ENCODE measurements around the gene SORCS3. TPM values are rescaled to one million over a fixed set of nuclear protein-coding genes. Genes with fewer than 3 reads are reported as not detected.

The SORCS3 gene
- total RNA-seq, 1 donor from 2014 or later = 2.0 TPM

DNA sequence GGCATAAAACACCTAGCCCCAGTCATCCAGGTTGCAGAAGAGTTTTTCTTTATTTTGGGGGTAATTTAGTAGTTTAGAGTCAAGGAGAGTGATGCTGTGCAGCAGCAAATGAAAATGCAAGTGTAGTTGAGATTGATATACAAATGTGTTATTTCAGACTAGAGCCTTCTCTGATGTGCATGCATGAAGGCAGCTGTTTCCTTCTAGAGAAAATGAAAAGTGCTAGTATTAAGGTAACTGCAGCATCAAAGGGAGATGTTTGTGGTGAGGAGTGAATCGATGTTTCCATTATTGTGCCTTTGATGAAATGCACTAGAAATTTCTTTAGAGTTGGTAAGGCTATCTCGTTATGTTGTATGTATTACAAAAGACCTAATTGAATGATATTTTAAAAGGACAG is 339.3 kb downstream of the SORCS3 start:
- TF ChIP-seq, protein P1, sequence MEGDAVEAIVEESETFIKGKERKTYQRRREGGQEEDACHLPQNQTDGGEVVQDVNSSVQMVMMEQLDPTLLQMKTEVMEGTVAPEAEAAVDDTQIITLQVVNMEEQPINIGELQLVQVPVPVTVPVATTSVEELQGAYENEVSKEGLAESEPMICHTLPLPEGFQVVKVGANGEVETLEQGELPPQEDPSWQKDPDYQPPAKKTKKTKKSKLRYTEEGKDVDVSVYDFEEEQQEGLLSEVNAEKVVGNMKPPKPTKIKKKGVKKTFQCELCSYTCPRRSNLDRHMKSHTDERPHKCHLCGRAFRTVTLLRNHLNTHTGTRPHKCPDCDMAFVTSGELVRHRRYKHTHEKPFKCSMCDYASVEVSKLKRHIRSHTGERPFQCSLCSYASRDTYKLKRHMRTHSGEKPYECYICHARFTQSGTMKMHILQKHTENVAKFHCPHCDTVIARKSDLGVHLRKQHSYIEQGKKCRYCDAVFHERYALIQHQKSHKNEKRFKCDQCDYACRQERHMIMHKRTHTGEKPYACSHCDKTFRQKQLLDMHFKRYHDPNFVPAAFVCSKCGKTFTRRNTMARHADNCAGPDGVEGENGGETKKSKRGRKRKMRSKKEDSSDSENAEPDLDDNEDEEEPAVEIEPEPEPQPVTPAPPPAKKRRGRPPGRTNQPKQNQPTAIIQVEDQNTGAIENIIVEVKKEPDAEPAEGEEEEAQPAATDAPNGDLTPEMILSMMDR (IDR thresholded peaks at IDR 0.05; ENCODE audit: partially characterized antibody, unreplicated experiment) = no peak
- Mint-ChIP-seq H3K27me3 (ENCODE audit: unreplicated experiment) (no peaks in the 10 kb centered on the region), H3K36me3 (ENCODE audit: unreplicated experiment) (peaks cover 2% of the 10 kb centered on the region), H3K27ac (ENCODE audit: unreplicated experiment) (no peak overlapping the region), H3K9me3 (ENCODE audit: unreplicated experiment) (no peaks in the 10 kb centered on the region), H3K4me1 (ENCODE audit: low read depth, unreplicated experiment) (no peaks in the 10 kb centered on the region), H3K4me3 (ENCODE audit: unreplicated experiment) (no peak overlapping the region)
- no peak for DNase-seq

DNA sequence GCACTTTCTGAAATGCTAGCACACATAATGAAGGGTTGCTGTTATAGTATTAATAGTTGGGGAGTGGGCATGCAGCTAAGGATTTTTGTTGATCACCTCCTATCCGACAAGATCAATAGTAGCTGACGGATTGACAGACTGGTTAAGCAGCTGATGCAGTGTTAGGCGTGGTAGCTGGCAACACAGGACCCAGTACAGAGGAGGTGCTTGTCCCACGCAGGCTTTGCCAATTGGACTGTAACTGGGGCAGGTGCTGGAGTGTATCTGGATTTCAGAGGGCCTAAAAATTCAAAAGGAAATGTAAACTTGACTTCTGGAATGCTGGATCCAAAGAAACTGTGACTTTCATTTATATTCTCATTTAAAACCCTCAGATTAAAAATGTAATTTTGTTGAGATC is 340.9 kb downstream of the SORCS3 start:
- TF ChIP-seq, protein P1 (IDR thresholded peaks at IDR 0.05; ENCODE audit: partially characterized antibody, unreplicated experiment) = no peak
- Mint-ChIP-seq H3K4me1 (ENCODE audit: low read depth, unreplicated experiment) (no peaks in the 10 kb centered on the region), H3K27me3 (ENCODE audit: unreplicated experiment) (no peaks in the 10 kb centered on the region), H3K4me3 (ENCODE audit: unreplicated experiment) (no peak overlapping the region), H3K36me3 (ENCODE audit: unreplicated experiment) (peaks cover 10% of the 10 kb centered on the region), H3K27ac (ENCODE audit: unreplicated experiment) (no peak overlapping the region), H3K9me3 (ENCODE audit: unreplicated experiment) (no peaks in the 10 kb centered on the region)
- no peak for DNase-seq

DNA sequence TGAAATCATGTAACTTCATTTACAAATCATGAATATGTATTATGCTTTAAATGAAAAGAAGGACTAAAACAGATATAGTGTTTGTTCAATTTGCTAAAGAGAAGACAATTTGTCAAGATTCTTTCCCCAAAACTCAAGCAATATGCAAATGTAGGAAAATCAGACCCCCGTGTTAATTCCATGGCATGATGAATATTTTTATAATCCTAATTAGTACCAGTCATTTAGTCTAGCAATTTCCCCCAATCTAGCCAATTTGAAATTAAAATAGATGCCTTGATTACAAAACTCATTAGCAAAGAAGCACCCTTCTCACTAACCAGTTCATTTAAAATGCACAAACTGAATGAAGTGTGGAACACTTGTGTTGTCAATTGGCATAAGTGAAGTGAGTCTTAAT is 347.6 kb downstream of the SORCS3 start:
- no peak overlapping the region for H3K4me3 Mint-ChIP-seq (ENCODE audit: unreplicated experiment)
- no peaks in the 10 kb centered on the region for H3K9me3 Mint-ChIP-seq (ENCODE audit: unreplicated experiment)
- peaks cover 5% of the 10 kb centered on the region for H3K4me1 Mint-ChIP-seq (ENCODE audit: low read depth, unreplicated experiment)
- DNase-seq = no peak
- H3K27me3 Mint-ChIP-seq (ENCODE audit: unreplicated experiment) = no peaks in the 10 kb centered on the region
- no peak overlapping the region for H3K27ac Mint-ChIP-seq (ENCODE audit: unreplicated experiment)
- H3K36me3 Mint-ChIP-seq (ENCODE audit: unreplicated experiment) = peaks cover 10% of the 10 kb centered on the region
- TF ChIP-seq, protein P1 (IDR thresholded peaks at IDR 0.05; ENCODE audit: partially characterized antibody, unreplicated experiment) = no peak

DNA sequence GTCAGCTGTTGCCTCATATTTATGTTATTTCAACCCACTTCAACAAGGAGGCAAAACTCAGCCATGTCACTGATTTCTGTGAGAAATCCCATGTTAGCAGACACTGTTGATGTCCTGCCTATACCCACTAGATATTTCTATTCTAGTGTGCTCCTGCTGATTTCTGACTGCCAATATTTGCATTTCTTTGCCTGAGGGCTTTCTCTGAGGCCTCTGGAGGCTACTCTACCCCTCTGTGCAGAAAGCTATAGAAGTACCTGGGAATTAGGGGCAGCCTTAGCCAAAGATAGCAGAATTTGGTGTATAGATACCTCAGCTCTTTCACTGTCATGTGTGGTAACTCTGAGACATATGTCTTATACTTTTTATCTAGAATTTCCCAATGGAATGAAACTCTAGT is 348.8 kb downstream of the SORCS3 start:
- peaks cover 10% of the 10 kb centered on the region for H3K36me3 Mint-ChIP-seq (ENCODE audit: unreplicated experiment)
- TF ChIP-seq, protein P1 (IDR thresholded peaks at IDR 0.05; ENCODE audit: partially characterized antibody, unreplicated experiment) = no peak
- no peak for DNase-seq
- H3K27ac Mint-ChIP-seq (ENCODE audit: unreplicated experiment) = no peak overlapping the region
- no peaks in the 10 kb centered on the region for H3K9me3 Mint-ChIP-seq (ENCODE audit: unreplicated experiment)
- H3K4me1 Mint-ChIP-seq (ENCODE audit: low read depth, unreplicated experiment) = peaks cover 5% of the 10 kb centered on the region
- no peaks in the 10 kb centered on the region for H3K27me3 Mint-ChIP-seq (ENCODE audit: unreplicated experiment)
- no peak overlapping the region for H3K4me3 Mint-ChIP-seq (ENCODE audit: unreplicated experiment)

DNA sequence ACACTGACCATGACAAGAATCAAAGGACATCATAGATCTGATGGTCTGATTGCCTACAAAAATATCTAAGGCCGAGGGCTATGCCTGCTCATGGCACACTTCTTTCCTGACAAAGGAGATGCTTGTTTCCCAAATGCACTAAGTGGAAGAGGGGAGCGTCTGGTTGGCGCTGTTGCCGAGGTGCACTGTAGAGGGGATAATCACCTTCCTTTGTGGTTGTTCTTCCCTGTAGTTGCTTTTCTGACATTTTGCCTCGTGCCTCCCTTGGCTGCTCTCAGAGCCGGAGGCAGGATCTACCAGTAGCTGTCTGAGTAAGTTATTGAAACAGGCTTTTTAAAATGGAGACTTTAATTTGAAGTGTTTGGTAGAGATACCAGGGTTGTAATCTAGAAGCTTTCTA is 352.0 kb downstream of the SORCS3 start:
- H3K27ac Mint-ChIP-seq (ENCODE audit: unreplicated experiment) = no peak overlapping the region
- no peaks in the 10 kb centered on the region for H3K27me3 Mint-ChIP-seq (ENCODE audit: unreplicated experiment)
- H3K36me3 Mint-ChIP-seq (ENCODE audit: unreplicated experiment) = no peaks in the 10 kb centered on the region
- TF ChIP-seq, protein P1 (IDR thresholded peaks at IDR 0.05; ENCODE audit: partially characterized antibody, unreplicated experiment) = no peak
- DNase-seq = no peak
- no peak overlapping the region for H3K4me3 Mint-ChIP-seq (ENCODE audit: unreplicated experiment)
- H3K9me3 Mint-ChIP-seq (ENCODE audit: unreplicated experiment) = peaks cover 2% of the 10 kb centered on the region
- peaks cover 10% of the 10 kb centered on the region for H3K4me1 Mint-ChIP-seq (ENCODE audit: low read depth, unreplicated experiment)
